ENCODE measurements around the gene AP5M1.
"Not testable (repeated sequence)": the region's sequence is repeated elsewhere in the genome, so short reads cannot be mapped to it uniquely, and the experiment has no call there.

Gene AP5M1, protein sequence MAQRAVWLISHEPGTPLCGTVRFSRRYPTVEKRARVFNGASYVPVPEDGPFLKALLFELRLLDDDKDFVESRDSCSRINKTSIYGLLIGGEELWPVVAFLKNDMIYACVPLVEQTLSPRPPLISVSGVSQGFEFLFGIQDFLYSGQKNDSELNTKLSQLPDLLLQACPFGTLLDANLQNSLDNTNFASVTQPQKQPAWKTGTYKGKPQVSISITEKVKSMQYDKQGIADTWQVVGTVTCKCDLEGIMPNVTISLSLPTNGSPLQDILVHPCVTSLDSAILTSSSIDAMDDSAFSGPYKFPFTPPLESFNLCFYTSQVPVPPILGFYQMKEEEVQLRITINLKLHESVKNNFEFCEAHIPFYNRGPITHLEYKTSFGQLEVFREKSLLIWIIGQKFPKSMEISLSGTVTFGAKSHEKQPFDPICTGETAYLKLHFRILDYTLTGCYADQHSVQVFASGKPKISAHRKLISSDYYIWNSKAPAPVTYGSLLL

DNA sequence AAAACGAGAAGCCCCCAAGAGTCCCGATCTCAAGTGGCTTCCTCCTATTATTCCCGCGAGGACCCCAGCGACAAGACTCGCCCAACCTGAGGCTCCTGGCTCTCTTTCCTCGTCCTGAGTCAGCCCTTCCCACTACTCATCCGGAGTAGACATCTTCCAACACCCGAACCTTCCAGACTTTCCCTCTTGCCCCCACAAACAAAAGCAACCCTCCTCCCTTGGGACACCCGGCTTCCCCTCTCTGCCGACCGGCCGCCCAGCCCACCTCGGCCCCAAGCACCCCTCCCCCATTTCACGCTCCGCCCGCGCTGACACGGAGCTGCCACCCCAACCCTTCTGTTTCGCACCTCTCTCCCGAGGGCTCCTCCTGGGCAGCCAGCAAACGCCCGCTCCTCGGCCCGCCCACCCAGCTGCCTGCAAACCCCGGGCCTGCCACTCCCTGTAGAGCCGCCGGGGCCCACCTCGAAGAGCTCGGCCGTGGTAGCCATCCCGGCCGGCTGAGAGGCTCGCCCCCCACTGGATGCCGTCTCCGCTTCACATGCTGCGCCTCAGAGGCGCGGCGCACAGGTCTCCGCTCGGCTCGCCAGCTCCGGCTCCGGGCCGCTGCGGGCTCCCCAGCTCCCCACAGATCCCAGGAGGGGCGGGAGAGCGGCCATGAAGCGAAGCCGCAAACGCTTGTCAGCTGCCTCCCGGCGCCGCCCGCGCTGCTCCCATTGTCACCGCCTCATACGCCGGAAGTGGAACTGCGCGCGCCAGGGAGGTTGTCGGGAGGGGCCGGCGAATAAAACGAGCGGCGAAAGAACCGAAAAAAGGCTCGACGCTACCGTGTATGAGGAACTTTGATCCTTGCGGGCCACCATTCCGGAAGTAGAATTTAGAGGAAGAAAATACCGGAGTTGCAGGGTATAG, at the start of gene AP5M1, which contains the start of gene EXOC5:
AP5M1 (plus strand) TSS at position 811 of the 909 bp plus-strand sequence. CDS start 344 bp downstream, outside the sequence.
EXOC5 (minus strand) TSS at position 745 of the 909 bp plus-strand sequence; CDS start at position 488, 257 bp downstream.
- peak within 1 kb of the TSS; percentile 87 for H3K4me3 ChIP-seq (ENCODE audit: low read length)
- TF ChIP-seq ZNF274 (IDR thresholded peaks at IDR 0.05; ENCODE audit: low read depth, low read length): no peak

GRCh38 chr14:57221931-57222330, 46.8 kb upstream of the AP5M1 start:
- no peak overlapping the region for H3K4me3 ChIP-seq (ENCODE audit: low read length)
- no peak for TF ChIP-seq ZNF274 (IDR thresholded peaks at IDR 0.05; ENCODE audit: low read depth, low read length)

- H3K4me3 ChIP-seq (ENCODE audit: low read length): no peak overlapping the region
- TF ChIP-seq ZNF274 (IDR thresholded peaks at IDR 0.05; ENCODE audit: low read depth, low read length): no peak
Measured at GRCh38 chr14:57227083-57227482, 41.7 kb upstream of the AP5M1 start.

- H3K4me3 ChIP-seq (ENCODE audit: low read length): not testable (repeated sequence)
Measured at GRCh38 chr14:57228320-57228719, 40.5 kb upstream of the AP5M1 start.

GRCh38 chr14:57232006-57232405, 36.8 kb upstream of the AP5M1 start:
- H3K4me3 ChIP-seq (ENCODE audit: low read length): no peak overlapping the region
- TF ChIP-seq ZNF274 (IDR thresholded peaks at IDR 0.05; ENCODE audit: low read depth, low read length): no peak

- H3K4me3 ChIP-seq (ENCODE audit: low read length): not testable (repeated sequence)
Measured at GRCh38 chr14:57240115-57240514, 28.7 kb upstream of the AP5M1 start.

GRCh38 chr14:57243320-57243719, 25.5 kb upstream of the AP5M1 start:
- H3K4me3 ChIP-seq (ENCODE audit: low read length): no peak overlapping the region

DNA sequence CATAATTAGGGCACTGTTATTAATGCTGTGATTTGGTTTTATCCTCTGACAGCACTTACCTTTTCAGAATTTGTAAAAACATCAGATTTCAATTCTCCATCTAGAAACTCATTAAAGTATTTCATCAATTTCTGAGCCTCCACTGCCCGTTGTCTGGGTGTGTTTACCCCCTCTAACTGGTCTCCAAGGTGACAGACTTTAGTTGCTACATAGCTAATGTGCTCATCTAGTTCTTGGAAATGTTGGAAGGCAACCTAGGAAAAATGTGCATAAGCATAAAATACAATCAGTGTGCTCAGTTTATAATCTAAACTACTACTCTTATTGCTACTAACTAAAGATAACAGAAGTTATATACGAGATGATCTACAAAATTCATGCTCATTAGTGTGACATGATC, 24.7 kb upstream of the AP5M1 start:
- no peak for TF ChIP-seq ZNF274 (IDR thresholded peaks at IDR 0.05; ENCODE audit: low read depth, low read length)
- H3K4me3 ChIP-seq (ENCODE audit: low read length): no peak overlapping the region

More at GRCh38 chr14:57243320-57243719, 25.5 kb upstream of the AP5M1 start:
- no peak for TF ChIP-seq ZNF274 (IDR thresholded peaks at IDR 0.05; ENCODE audit: low read depth, low read length)

DNA sequence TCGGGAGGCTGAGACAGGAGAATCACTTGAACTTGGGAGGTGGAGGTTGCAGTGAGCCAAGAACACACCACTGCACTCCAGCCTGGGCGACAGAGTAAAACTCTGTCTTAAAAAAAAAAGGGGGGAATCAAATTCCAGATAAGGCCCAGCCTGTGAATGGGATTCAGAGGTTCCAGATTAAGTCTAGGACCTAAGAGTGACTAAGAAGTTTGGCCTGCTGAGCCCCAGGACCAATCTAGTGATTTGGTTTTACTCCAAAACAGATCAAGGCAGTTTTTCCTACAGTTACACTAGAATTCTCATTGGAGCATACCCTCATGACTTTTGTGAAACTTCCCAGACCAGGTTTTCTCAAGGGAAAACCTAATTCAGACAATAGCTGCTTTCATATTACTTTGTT, 22.8 kb upstream of the AP5M1 start:
- TF ChIP-seq ZNF274 (IDR thresholded peaks at IDR 0.05; ENCODE audit: low read depth, low read length): no peak
- no peak overlapping the region for H3K4me3 ChIP-seq (ENCODE audit: low read length)

GRCh38 chr14:57246933-57247657, 21.7 kb upstream of the AP5M1 start:
- no peak overlapping the region for H3K4me3 ChIP-seq (ENCODE audit: low read length)
- no peak for TF ChIP-seq ZNF274 (IDR thresholded peaks at IDR 0.05; ENCODE audit: low read depth, low read length)

- no peak for TF ChIP-seq ZNF274 (IDR thresholded peaks at IDR 0.05; ENCODE audit: low read depth, low read length)
- no peak overlapping the region for H3K4me3 ChIP-seq (ENCODE audit: low read length)
Measured at GRCh38 chr14:57254884-57255283, 13.9 kb upstream of the AP5M1 start.

DNA sequence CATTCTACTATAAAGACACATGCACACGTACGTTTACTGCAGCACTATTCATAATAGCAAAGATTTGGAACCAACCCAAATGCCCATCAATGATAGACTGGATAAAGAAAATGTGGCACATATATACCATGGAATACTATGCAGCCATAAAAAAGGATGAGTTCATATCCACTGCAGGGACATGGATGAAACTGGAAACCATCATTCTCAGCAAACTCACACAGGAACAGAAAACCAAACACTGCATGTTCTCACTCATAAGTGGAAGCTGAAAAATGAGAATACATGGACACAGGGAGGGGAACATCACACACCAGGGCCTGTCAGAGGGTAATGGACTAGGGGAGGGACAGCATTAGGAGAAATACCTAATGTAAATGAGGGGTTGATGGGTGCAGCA, 10.6 kb upstream of the AP5M1 start:
- not testable (repeated sequence) for H3K4me3 ChIP-seq (ENCODE audit: low read length)

- TF ChIP-seq ZNF274 (IDR thresholded peaks at IDR 0.05; ENCODE audit: low read depth, low read length): no peak
- no peak overlapping the region for H3K4me3 ChIP-seq (ENCODE audit: low read length)
Measured at GRCh38 chr14:57259672-57260071, 9.1 kb upstream of the AP5M1 start.

DNA sequence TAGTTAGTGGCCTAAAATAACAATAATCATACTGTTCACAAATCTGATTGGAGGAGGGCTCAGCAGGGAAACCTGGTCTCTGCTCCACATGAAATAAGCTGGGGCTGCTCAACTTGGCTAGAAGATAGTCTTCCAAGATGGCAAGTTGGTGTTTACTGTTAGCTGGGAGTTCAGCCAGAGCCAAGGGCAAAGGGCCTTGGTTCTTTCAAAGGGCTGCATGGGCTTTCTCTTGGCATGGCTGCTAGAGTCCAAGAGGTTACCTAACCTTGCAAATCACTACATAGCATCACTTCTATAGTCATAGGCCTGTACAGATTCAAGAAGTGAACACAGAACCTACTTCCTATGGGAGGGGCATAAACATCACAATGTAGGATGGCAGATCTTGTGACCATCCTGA, 7.2 kb upstream of the AP5M1 start:
- no peak overlapping the region for H3K4me3 ChIP-seq (ENCODE audit: low read length)
- TF ChIP-seq ZNF274 (IDR thresholded peaks at IDR 0.05; ENCODE audit: low read depth, low read length): no peak
